HG03521 (cell line): Measurements from ENCODE around the gene KRTAP4-9.
"Not testable (repeated sequence)": the region's sequence is repeated elsewhere in the genome, so short reads cannot be mapped to it uniquely, and the experiment has no call there.

Experiments used
- ATAC-seq: cut with Tn5 transposase; IDR thresholded peaks from one replicate; pipeline ENCODE4 v1.9.1; 2021; ENCODE audit warnings: mild to moderate bottlenecking, moderate library complexity; ENCODE audit not compliant: unreplicated experiment

KRTAP4-9 gene

GRCh38 chr17:41096055-41096454, 9.1 kb upstream of the KRTAP4-9 start:
- no peak for ATAC-seq

DNA sequence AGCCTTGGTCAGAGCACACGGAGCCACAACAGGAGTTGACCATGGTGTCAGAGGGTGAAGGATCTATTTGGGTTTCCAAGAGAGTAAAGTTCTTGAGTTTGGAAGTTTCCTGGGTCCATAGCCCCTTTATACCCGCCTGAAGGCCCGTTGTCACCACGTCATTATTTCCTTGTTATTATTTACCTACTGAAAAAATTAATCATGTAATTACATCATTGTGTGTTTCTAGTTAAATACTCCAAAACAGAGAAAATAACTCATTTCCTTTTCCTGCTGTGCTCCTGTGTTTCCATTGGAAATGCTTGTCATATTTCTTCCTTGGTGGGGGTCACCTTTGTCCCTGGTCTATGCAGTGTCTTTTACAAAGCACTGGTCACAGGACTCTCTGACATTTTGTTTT, 7.1 kb upstream of the KRTAP4-9 start, which contains the start of gene KRTAP4-8:
TSS of gene KRTAP4-8 (minus strand) at position 101 of the 400 bp plus-strand sequence. CDS start at position 43, 58 bp downstream.
- ATAC-seq = no peak

DNA sequence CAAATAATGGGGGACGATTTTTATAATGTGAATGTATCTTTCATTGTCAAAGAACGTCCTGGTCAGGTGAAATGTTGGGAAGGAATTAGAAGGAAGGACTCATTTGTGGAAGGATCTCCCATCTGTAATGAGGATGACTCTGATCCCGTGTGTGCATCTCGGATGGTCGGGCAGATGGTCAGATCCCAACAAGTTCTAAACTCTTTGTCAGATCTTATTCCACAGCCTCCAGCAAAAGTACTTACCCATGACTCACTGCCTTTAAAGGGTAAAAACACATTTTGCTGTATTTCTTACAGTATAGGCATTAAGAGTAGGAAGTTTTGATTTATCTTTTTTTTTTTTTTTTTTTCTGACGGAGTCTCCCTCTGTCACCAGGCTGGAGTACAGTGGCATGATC, 6.7 kb upstream of the KRTAP4-9 start:
- ATAC-seq = no peak

DNA sequence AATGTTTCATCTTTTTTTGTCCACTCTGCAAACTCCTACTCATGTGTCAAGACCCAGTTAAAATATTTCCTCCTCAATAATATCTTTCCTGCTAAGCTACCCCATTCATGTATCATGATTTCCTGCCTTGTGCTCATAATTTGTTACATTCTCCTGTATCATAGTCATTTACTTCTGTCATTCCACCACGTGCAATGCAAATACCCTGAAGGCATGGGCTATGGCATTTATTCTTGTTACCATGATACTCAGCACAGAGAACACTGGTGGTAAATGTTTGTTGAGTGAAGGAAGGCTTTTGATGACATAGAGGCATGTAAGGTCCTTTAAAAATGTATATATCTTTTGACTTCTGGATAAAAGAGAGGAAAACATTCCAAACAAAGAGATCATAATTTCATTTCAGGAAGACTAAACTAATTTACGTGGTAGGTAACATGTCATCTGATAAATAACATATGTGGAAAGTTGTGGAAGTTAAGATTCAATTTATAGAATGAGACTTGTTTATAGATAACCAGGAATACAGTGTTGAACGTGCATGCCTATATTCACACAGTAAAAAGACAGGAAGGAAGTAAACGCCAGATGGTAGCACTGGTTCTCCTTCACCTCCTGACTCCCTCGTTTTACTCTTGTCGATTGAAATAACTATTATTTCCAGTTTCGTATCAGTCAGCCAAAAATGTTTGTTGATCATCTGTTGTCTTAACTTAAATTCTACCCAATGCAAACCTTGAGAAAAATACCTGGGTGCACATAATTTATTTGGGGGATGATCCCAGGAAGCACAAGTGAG, 5.3 kb upstream of the KRTAP4-9 start:
- not testable (repeated sequence) for ATAC-seq

GRCh38 chr17:41101586-41102259, 3.5 kb upstream of the KRTAP4-9 start, which contains the start of gene KRTAP4-16:
Gene KRTAP4-16, minus strand, starts transcription at chr17:41102209. Its CDS starts 0 bp downstream, at chr17:41102209.
- no peak for ATAC-seq

DNA sequence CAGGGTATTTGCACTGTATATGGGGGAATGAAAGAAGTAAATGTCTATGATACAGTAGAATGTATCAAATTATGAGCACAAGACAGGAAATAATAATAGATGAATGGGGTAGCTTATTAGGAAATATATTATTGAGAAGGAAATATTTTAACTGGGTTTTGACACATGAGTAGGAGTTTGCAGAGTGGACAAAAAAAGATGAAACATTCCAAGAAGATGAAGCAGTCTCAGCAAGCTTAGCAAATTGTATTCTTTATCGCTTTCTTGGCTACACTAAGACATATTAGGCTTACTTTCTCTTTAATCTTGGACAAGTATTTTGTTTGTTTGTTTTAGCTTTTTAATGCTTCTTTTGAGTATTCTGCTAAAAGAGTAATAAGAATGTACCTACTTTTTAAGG, 1.3 kb upstream of the KRTAP4-9 start:
- no peak for ATAC-seq

- not testable (repeated sequence) for ATAC-seq
Observed at GRCh38 chr17:41104386-41105038, 677 bp upstream of the KRTAP4-9 start.

GRCh38 chr17:41107941-41108450, 2.8 kb downstream of the KRTAP4-9 start:
- ATAC-seq = no peak

GRCh38 chr17:41108728-41109386, 3.7 kb downstream of the KRTAP4-9 start:
- ATAC-seq = not testable (repeated sequence)

DNA sequence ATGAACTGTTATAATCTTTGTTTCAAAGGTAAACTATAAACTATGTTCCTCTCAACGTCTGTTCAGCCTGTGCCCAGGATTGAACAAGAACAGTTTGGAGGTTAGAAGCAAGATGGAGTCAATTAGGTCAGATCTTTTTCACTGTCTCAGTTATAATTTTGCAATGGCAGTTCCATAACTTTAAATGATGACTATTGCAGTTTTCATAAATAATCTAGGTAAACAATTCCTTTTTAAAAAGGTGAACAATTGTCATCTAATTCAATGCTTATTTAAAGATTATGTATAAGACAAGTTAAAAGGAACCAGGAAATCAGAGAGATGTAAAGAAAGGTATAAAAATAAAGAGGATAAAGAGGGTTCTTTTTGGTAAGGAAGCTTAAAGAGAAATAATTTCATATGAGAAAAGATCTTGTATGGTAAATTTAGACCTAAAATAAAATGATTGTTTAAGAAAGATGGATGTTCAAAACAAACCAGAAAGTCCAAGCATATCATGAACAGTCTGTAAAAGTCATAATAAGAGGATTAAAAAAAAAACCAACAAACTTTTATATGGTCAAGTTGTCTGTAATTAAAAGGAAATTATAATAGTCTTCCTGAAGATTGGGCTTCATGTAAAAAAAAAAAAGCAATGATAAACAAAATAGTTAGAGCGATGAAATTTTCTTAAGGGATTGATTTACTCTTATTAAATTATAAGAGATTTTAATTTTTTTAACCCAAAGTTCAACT, 6.1 kb downstream of the KRTAP4-9 start:
- no peak for ATAC-seq

- no peak for ATAC-seq
Observed at GRCh38 chr17:41116297-41116696, 11.1 kb downstream of the KRTAP4-9 start.

- not testable (repeated sequence) for ATAC-seq
Observed at GRCh38 chr17:41117846-41118386, 12.7 kb downstream of the KRTAP4-9 start, which contains the start of gene KRTAP4-11. Gene KRTAP4-11, minus strand, starts transcription at chr17:41118373. Its CDS starts 58 bp downstream, at chr17:41118315.

DNA sequence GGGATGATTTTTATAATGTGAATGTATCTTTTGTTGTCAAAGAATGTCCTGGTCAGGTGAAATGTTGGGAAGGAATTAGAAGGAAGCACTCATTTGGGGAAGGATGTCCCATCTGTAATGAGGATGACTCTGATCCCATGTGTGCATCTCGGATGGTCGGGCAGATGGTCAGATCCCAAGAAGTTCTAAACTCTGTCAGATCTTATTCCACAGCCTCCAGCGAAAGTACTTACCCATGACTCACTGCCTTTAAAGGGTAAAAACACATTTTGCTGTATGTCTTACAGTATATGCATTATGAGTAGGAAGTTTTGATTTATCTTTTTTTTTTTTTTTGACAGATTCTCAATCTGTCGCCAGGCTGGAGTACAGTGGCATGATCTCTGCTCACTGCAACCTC, 13.5 kb downstream of the KRTAP4-9 start:
- ATAC-seq = no peak

GRCh38 chr17:41119696-41120690, 14.8 kb downstream of the KRTAP4-9 start:
- ATAC-seq = not testable (repeated sequence)

DNA sequence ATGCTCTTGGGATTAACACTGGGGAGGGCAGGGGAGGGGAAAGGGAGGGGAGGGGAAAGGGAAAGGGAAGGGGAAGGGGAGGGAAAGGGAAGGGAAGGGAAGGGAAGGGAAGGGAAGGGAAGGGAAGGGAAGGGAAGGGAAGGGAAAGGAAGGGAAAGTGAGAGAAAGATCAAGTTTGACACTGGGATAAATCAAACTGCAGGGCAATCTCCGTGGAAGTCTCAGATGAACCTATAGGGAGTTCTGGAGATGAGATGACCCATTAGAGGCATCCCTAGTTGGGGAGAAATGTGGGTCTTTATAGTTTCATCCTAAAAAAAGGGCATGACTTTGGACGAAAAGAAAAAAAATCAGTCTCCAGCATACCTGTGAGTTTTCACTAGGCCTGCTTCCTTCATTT, 16.6 kb downstream of the KRTAP4-9 start:
- no peak for ATAC-seq

DNA sequence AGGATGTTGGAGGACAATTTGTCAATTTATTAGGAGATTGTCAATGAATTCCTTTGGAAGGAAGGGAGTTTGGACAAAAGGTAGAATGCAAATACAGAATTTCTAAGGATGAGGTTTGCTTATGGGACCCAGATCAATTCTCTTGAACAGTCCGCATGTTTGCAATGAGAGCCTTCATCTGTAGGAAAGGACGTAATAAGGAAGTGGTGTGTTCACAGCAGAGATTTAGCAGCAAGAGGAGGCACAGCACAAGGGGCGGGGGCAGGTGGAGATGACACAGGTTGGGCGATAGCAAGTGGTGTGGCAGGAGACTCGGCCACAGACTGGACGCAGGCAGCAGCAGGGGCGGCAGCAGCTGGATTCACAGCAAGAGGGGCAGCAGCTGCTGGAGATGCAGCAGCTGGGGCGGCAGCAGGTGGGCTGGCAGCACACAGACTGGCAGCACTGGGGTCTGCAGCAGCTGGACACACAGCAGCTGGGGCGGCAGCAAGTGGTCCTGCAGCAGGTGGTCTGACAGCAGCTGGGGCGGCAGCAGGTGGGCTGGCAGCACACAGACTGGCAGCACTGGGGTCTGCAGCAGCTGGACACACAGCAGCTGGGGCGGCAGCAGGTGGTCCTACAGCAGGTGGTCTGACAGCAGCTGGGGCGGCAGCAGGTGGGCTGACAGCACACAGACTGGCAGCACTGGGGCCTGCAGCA, 18.3 kb downstream of the KRTAP4-9 start:
- not testable (repeated sequence) for ATAC-seq

DNA sequence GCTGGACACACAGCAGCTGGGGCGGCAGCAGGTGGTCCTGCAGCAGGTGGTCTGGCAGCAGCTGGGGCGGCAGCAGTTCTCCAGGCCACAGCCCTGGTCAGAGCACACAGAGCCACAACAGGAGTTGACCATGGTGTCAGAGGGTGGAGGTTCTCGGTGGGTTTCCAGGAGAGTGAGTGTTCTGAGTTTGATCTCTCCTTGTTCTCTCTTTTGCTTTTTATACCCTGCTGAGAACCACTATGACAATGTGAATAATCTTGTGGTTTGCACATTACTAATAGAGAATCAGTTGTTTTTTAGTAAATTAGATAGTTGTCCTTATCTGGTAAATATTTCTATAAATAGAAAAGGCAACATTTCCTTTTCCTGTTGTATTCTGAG, 18.8 kb downstream of the KRTAP4-9 start, which contains the start of gene KRTAP4-12:
TSS of gene KRTAP4-12 (minus strand) at position 192 of the 381 bp plus-strand sequence. CDS start at position 132, 60 bp downstream.
- not testable (repeated sequence) for ATAC-seq

GRCh38 chr17:41125064-41125463, 19.9 kb downstream of the KRTAP4-9 start:
- no peak for ATAC-seq
